HG02571 (cell line): ENCODE results near the gene TSPAN16.

Experiments used
- ATAC-seq: cut with Tn5 transposase; IDR thresholded peaks from one replicate; pipeline ENCODE4 v1.9.1; 2021; ENCODE audit warnings: mild to moderate bottlenecking, moderate library complexity; ENCODE audit not compliant: unreplicated experiment

The TSPAN16 gene

GRCh38 chr19:11267316-11268085, 28.5 kb upstream of the TSPAN16 start:
- no peak for ATAC-seq

GRCh38 chr19:11268783-11269267, 27.1 kb upstream of the TSPAN16 start:
- ATAC-seq = no peak

- ATAC-seq = no peak
Observed at GRCh38 chr19:11269408-11269807, 26.6 kb upstream of the TSPAN16 start.

GRCh38 chr19:11273296-11273695, 22.7 kb upstream of the TSPAN16 start:
- no peak for ATAC-seq

GRCh38 chr19:11273989-11274388, 22.0 kb upstream of the TSPAN16 start:
- ATAC-seq = no peak

GRCh38 chr19:11274533-11275086, 21.4 kb upstream of the TSPAN16 start:
- no peak for ATAC-seq

GRCh38 chr19:11278670-11279069, 17.3 kb upstream of the TSPAN16 start:
- ATAC-seq = no peak

- ATAC-seq = no peak
Observed at GRCh38 chr19:11279505-11280236, 16.3 kb upstream of the TSPAN16 start.

- ATAC-seq = no peak
Observed at GRCh38 chr19:11281356-11282049, 14.5 kb upstream of the TSPAN16 start.

GRCh38 chr19:11284515-11284914, 11.4 kb upstream of the TSPAN16 start:
- ATAC-seq = no peak

GRCh38 chr19:11286312-11286974, 9.5 kb upstream of the TSPAN16 start:
- no peak for ATAC-seq

GRCh38 chr19:11288349-11288748, 7.6 kb upstream of the TSPAN16 start:
- no peak for ATAC-seq

GRCh38 chr19:11290256-11290655, 5.7 kb upstream of the TSPAN16 start:
- no peak for ATAC-seq

- ATAC-seq = no peak
Observed at GRCh38 chr19:11291415-11291814, 4.5 kb upstream of the TSPAN16 start.

- no peak for ATAC-seq
Observed at GRCh38 chr19:11291991-11292390, 4.0 kb upstream of the TSPAN16 start.

GRCh38 chr19:11293433-11294389, 2.2 kb upstream of the TSPAN16 start:
- no peak for ATAC-seq

- no peak for ATAC-seq
Observed at GRCh38 chr19:11295180-11295579, 780 bp upstream of the TSPAN16 start.

GRCh38 chr19:11296264-11296663, 304 bp downstream of the TSPAN16 start:
- no peak for ATAC-seq

GRCh38 chr19:11299946-11300810, 4.2 kb downstream of the TSPAN16 start:
- no peak for ATAC-seq
